H54 (cell line): ENCODE results near the gene S1PR5.
"Not testable (repeated sequence)": the region's sequence is repeated elsewhere in the genome, so short reads cannot be mapped to it uniquely, and the experiment has no call there.

ENCODE experiments used
- DNase-seq: peaks from one replicate; pipeline ENCODE4 v3.0.0; 2011; ENCODE audit warnings: low spot score, mixed read lengths; ENCODE audit not compliant: insufficient read length
- FAIRE-seq: peaks from 3 replicates; lab custom pipeline; 2011; peaks lifted over from hg19 to GRCh38; lab: Jason Lieb, UNC
- POLR2A ChIP-seq: IDR thresholded peaks from 2 replicates; pipeline ENCODE4 v1.6.1; 2011; ENCODE audit warnings: low read depth, mild to moderate bottlenecking, low read length

Gene S1PR5

DNA sequence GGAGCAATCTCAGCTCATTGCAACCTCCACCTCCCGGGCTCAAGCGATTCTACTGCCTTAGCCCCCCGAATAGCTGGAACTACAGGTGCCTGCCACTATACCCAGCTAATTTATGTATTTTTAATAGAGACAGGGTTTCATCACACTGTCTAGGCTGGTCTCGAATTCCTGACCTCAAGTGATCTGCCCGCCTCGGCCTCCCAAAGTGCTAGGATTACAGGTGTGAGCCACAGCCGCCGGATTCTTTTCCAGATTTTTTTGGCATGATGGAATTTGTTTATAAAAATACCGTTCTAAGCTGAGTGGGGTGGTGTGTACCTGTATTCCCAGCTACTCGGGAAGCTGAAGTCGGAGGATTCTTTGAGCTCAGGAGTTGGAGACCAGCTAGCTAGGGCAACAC is 20.4 kb upstream of the S1PR5 start:
- FAIRE-seq (no peak), DNase-seq (no peak)
- TF ChIP-seq POLR2A = no peak

DNA sequence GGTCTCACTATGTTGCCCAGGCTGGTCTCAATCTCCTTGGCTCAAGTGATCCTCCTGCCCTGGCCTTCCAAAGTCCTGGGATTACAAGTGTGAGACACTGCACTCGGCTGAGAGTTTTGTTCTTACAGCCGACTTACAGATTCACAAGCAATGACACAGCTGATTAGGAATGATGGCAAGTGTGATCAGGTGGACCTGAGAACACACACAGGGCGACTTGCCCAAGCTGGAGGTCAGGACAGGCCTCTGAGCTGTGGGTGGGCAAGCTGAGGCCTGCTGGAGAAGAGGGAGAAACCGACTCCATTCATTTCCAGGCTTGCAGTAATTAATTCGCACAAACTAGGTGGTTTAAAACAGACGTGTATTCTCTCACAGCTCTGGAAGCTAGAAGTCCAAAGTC is 18.4 kb upstream of the S1PR5 start:
- TF ChIP-seq POLR2A = no peak
- FAIRE-seq = no peak
- DNase-seq = no peak

DNA sequence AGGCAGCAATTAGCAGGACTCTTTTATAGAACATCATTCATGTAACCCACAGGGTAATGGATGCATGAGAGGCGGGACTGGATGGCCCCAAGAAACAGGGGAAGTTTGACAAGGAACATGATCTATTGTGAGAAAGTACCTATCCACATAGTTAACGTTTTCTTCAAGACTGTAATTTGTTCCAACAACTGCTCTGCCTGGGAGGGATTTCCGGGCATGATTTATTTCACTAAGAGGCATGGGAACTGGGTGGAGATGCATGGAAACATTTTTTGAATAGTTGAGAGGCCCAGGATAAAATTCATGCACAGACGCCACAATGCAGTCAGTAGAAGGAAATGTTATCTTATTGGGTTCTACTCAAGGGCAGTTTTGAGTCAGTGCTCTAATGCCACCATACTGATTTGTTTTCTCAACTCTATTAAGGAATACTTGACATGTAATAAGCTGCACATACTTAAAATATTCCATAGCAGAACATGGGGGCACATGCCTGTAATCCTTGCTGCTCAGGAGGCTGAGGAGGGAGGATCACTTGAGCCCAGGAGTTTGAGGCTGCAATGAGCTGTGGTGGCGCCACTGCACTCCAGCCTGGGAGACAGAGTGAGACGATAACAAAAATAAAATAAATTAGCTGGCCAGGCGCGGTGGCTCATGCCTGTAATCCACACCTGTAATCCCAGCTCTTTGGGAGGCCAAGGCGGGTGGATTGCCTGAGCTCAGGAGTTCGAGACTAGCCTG is 16.6 kb upstream of the S1PR5 start:
- DNase-seq (no peak), FAIRE-seq (no peak)
- no peak for TF ChIP-seq POLR2A

DNA sequence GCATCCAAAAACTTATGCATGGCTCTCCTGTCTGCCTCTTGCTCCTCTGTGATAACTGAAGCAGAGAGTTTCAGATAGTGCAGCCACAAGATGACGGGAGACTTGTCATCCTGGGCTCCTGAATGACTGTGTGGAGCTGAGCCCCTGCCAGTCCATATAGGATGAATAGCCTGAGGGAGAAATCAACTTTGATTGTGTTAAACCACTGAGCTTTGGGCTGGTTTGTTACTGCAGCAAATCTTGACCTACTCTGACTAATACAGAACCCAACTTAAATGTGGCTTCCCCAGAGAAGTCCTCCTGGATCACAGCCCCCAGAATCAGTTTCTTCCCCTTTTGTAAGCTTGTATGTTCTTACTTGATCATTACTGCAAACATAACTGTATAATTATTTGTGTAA is 15.2 kb upstream of the S1PR5 start:
- no peak for TF ChIP-seq POLR2A
- no peak for DNase-seq
- FAIRE-seq = no peak

DNA sequence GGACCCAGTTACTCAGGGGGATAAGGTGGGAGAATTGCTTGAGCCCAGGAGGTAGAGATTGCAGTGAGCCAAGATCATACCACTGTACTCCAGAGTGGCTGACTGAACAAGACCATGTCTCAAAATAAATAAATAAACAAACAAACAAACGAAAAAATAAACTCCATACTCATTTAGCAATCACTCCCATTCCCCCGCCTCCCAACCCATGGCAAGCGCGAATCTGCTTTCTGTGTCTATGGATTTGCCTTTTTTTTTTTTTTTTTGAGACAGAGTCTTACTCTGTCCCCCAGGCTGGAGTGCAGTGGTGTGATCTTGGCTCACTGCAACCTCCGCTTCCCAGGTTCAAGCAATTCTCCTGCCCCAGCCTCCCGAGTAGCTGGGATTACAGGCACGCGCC is 9.6 kb upstream of the S1PR5 start:
- not testable (repeated sequence) for FAIRE-seq, DNase-seq

DNA sequence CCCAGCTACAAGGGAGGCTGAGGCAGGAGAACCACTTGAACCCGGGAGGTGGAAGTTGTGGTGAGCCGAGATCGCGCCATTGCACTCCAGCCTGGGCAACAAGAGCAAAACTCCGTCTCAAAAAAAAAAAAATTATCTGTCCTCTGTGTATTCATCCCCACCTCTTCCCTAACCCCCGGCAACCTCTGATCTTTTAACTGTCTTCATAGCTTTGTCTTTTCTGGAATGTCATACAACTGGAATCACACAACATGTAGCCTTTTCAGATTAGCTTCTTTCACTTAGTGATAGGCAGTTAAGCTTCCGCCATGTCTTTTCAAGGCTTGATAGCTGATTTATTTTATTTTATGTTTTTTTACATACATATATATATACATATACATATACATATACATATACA is 8.4 kb upstream of the S1PR5 start:
- TF ChIP-seq POLR2A = no peak
- no peak for DNase-seq
- FAIRE-seq = no peak

DNA sequence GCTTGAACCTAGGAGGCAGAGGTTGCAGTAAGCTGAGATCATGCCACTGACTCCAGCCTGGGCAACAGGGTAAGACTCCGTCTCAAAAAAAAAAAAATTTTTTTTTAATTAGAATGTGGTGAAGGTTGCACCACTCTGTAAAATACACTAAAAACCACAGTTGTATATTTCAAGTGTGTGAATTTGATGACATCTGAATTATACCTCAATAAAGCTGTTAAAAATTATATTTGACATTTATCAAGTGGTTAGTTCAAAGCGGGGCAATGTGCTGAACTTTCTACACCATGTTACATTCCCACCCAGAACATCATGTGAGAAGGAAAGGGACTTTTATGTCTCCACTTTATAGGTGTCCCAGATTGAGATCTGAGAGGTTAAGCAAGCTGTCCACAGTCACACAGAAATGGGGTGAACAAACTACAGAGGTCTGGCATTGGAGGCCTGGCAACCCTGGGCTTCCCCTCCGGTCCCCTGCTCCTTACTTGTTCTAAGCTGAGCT is 5.9 kb upstream of the S1PR5 start:
- no peak for DNase-seq
- no peak for TF ChIP-seq POLR2A
- FAIRE-seq = no peak

DNA sequence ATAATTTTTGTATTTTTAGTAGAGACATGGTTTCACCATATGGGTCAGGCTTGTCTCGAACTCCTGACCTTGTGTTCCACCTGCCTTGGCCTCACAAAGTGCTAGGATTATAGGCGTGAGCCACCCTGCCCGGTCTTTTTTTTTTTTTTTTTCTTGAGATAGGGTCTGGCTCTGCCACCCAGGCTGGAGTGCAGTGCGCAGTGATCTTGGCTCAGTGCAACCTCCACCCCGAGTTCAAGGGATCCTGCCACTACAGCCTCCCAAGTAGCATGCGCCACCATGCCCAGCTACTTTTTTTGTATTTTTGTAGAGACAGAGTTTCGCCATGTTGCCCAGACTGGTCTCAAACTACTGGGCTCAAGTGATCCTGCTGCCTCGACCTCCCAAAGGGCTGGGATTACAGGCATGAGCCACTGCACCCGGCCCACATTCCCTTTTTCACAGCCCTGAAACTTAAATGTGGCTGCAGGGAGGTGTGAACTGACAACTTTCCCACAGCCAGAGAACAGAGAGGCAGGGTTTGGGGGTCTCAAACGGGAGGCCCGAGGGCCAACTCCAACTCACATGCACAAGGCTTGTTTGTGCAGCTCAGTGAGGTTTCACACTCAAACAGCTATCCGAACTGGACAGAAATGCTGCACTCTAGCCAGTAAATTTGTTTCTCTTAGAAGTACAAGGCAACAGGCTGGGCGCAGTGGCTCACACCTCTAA is 4.4 kb upstream of the S1PR5 start:
- DNase-seq (no peak), FAIRE-seq (no peak)
- no peak for TF ChIP-seq POLR2A

DNA sequence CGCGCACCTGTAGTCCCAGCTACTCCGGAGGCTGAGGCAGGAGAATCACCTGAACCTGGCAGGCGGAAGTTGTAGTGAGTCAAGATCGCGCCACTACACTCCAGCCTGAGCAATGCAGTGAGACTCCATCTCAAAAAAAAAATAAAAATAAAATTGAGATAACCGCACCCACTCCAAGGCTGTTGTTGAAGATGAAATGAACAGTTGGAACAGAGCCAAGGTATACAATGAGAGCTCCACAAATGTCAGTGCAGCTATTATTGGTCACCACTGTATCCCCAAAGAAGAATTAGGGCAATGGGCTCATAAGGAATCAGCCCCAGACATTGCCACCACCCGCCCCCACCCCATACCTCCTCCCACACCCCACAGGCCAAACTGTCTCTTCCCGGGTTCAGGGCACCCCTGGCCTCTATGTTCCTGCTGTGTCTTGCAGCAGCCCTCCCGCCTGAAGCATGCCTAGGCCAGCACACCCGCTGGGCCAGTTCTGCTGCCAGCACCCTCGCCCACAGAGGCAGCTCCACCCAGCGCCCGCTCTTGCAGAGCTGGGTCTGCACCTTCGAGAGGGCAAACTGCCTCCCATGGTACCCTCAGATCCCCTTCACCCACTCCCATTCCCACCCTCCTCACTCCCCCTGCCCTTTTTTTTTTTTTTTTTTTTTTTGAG is 3.5 kb upstream of the S1PR5 start:
- no peak for DNase-seq
- no peak for FAIRE-seq
- TF ChIP-seq POLR2A = no peak

DNA sequence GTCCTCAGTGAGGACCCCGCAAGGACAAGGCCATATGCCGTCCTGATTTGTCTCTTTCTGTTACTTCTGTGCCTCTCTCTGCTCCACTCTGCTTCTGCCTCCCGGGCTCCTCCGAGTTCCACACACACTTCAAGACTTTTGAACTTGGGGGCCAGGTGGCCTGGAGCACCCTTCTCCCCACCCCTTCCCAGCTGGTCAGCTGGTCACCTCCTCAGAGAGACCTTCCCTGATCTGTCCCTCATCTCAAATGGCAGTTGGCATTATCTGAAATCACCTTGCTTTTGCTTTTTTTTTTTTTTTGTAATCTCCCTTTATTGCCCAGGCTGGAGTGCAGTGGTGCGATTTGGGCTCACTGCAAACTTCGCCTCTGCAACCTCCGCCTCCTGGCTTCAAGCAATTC is 2.2 kb upstream of the S1PR5 start:
- TF ChIP-seq POLR2A = no peak
- FAIRE-seq = no peak
- no peak for DNase-seq

DNA sequence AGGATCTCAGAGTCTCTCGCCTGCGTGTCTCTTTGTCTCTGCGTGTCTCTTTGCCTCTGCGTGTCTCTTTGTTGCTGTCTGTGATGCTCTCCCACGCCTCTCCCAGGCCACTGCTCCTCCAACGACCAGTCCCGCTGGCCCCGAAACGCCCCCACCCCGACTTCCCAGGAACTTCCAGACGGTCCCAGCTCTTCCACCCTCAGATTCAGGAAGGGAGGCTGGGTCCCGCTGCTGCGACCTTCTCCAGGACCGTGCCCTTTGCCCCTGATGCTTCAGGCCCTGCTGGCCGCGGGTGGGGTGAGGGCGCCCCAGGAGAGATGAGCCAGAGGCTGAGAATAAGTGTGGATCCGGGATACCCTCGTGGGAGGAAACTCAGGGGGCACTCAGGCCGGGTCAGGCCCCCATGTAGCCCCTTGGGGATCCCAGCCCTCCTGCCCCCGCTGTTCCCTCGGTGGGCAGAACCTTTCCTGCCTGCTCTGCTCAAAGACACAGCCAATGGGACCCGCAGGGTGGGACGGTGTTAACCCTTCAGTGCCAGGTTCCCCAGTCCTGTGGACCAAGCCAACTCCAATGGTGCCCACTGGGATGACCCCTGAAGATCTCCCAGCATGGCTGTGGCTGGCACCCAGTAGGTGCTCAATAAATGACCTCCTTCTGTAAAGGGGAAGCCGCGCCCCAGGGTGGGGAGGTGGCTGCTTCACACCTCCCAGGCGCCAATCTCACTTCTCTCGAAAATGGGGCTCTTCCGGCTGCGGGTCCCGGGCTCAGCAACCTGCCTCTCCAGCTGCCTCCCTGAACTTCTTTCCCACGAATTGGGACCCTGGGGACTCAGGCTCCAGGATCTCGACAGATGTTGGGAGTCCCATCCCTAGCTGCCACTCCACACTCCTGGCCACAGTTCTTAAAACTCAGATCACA is 1.5 kb upstream of the S1PR5 start:
- TF ChIP-seq POLR2A = no peak
- FAIRE-seq (no peak), DNase-seq (no peak)

DNA sequence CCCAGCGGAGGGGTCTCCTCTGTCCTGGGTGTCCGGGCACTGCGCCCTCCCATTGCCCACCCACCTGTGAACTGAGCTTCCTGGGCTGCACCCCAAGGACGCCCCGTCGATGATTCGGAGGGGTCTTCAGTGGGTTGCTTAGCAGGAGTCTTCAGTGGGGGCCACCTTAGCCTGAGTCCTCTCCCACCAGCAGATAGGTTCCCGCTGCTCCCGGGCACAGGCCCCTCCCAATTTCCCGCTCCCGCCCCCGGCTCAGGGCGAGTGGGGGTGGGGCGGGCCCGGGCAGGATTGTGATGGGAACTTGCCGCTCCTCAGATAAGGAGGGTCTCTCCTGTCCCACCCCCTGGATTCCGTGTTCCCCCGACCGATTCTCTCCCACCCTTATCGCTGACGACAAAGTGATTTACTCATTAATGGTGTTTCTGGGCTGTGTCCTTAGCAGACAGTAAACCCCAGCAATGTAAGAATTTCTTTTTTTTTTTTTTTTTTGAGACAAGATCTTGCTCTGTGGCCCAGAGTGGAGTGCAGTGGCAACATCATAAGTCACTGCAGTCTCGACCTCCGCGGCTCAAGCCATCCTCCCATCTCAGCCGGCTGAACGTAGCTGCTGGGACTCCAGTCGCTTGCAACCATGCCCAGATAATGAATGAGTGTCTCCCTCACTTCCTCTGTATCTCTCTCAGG is 655 bp upstream of the S1PR5 start:
- FAIRE-seq (no peak), DNase-seq (peak; percentile 83)
- TF ChIP-seq POLR2A = no peak
